Calu3 (cell line): ENCODE data around the gene SOWAHB. TPM values are rescaled to one million over a fixed set of nuclear protein-coding genes. Genes with fewer than 3 reads are reported as not detected.

Experiments used
- BruUV-seq: library from RNA; stranded (reverse); fragments of 400-500 nt; replicated peaks from 2 replicates; lab custom pipeline; 2021; lab: Mats Ljungman, UMichigan
- CTCF ChIA-PET: fragments of 300-600 bp; sonication (Branson Sonifier 250); formaldehyde crosslinking; loops from one replicate; lab custom pipeline; 2022; ENCODE audit warnings: antibody characterized with exemption; lab: Charles Lee
- DNase-seq: peaks from one replicate; pipeline ENCODE4 v3.0.0; 2022
- H3K27ac Mint-ChIP-seq: one replicate; pipeline ENCODE4 v1.8.0; 2022; ENCODE audit warnings: mixed read lengths; ENCODE audit not compliant: unreplicated experiment
- H3K27me3 Mint-ChIP-seq: one replicate; pipeline ENCODE4 v1.8.0; 2022; ENCODE audit warnings: mixed read lengths; ENCODE audit not compliant: unreplicated experiment
- H3K36me3 Mint-ChIP-seq: one replicate; pipeline ENCODE4 v1.8.0; 2022; ENCODE audit warnings: mild to moderate bottlenecking, moderate library complexity, mixed read lengths; ENCODE audit not compliant: insufficient read depth, unreplicated experiment
- H3K4me1 Mint-ChIP-seq: one replicate; pipeline ENCODE4 v1.8.0; 2022; ENCODE audit warnings: mild to moderate bottlenecking, low read depth, mixed read lengths; ENCODE audit not compliant: unreplicated experiment
- H3K4me3 Mint-ChIP-seq: one replicate; pipeline ENCODE4 v1.8.0; 2022; ENCODE audit warnings: mild to moderate bottlenecking, low read depth, moderate library complexity, mixed read lengths; ENCODE audit not compliant: unreplicated experiment
- H3K9me3 Mint-ChIP-seq: one replicate; pipeline ENCODE4 v1.8.0; 2022; ENCODE audit warnings: low read depth, mixed read lengths; ENCODE audit not compliant: unreplicated experiment
- CTCF ChIP-seq: fragments of 200-600 bp; IDR thresholded peaks from one replicate; pipeline ENCODE4 v1.8.0; 2022; ENCODE audit warnings: antibody characterized with exemption; ENCODE audit not compliant: unreplicated experiment
- intact Hi-C: fragments of 100-400 bp; cut with micrococcal nuclease; formaldehyde crosslinking; loops from one replicate; pipeline ENCODE4 v1.10.0; 2022; ENCODE audit not compliant: unreplicated experiment
- total RNA-seq: library from RNA; stranded (reverse); gene quantifications from 2 replicates; pipeline ENCODE4 v1.2.3, GENCODE V29; 2022

The SOWAHB gene
- total RNA-seq, 1 experiment from 2014 or later: 3.7 TPM

GRCh38 chr4:76886848-76887441, 11.0 kb downstream of the SOWAHB start:
- Mint-ChIP-seq H3K9me3 (no peaks in the 10 kb centered on the region), H3K27ac (no peak overlapping the region), H3K36me3 (no peaks in the 10 kb centered on the region), H3K4me3 (no peak overlapping the region), H3K4me1 (peaks cover 5% of the 10 kb centered on the region), H3K27me3 (no peaks in the 10 kb centered on the region)
- CTCF ChIA-PET: no interaction called here
- no peak for TF ChIP-seq CTCF
- BruUV-seq: no TSS peak
- no peak for DNase-seq
- intact Hi-C loops: no loop called here

GRCh38 chr4:76886214-76886613, 11.7 kb downstream of the SOWAHB start:
- H3K27me3 Mint-ChIP-seq: no peaks in the 10 kb centered on the region
- CTCF ChIA-PET: no interaction called here
- no peaks in the 10 kb centered on the region for H3K36me3 Mint-ChIP-seq
- no peak for DNase-seq
- H3K9me3 Mint-ChIP-seq: no peaks in the 10 kb centered on the region
- intact Hi-C loops: no loop called here
- BruUV-seq: no TSS peak
- H3K4me1 Mint-ChIP-seq: no peaks in the 10 kb centered on the region
- H3K4me3 Mint-ChIP-seq: no peak overlapping the region
- no peak for TF ChIP-seq CTCF
- H3K27ac Mint-ChIP-seq: no peak overlapping the region

- Mint-ChIP-seq H3K36me3 (no peaks in the 10 kb centered on the region), H3K27ac (no peak overlapping the region), H3K9me3 (no peaks in the 10 kb centered on the region), H3K27me3 (no peaks in the 10 kb centered on the region), H3K4me1 (no peaks in the 10 kb centered on the region), H3K4me3 (no peak overlapping the region)
- CTCF ChIA-PET: no interaction called here
- no peak for TF ChIP-seq CTCF
- no peak for DNase-seq
- intact Hi-C loops: no loop called here
- no TSS peak for BruUV-seq
Measured at GRCh38 chr4:76883147-76883546, 14.8 kb downstream of the SOWAHB start.

GRCh38 chr4:76882630-76883029, 15.3 kb downstream of the SOWAHB start:
- no TSS peak for BruUV-seq
- Mint-ChIP-seq H3K4me3 (no peak overlapping the region), H3K27me3 (no peaks in the 10 kb centered on the region), H3K36me3 (no peaks in the 10 kb centered on the region), H3K9me3 (no peaks in the 10 kb centered on the region), H3K4me1 (no peaks in the 10 kb centered on the region), H3K27ac (no peak overlapping the region)
- no peak for TF ChIP-seq CTCF
- intact Hi-C loops: no loop called here
- CTCF ChIA-PET: no interaction called here
- DNase-seq: no peak
